ENCODE measurements around the gene LAMA3.

Gene LAMA3

DNA sequence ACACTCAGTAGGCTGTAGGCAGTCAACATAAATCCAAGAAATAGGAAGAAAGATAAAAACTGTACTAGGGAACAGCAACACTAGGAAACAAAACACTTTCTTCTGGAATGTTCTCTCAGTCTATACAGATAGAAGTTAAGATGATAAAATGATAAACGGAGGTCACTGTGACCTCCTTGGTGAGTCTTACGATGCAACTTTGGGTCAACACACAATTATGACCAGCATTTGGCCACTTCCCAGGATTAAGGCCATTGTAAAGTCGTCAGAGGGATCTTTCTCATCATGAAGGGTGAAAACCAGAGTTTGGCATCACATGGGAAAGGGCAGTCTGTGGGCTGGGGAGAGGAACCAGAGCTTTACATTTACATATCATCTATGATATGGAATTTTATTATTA lies 33.4 kb downstream of the LAMA3 start:
- Histone ChIP-seq H3K4me3 (ENCODE audit: low read depth, low read length) (no peak overlapping the region), H3K9me3 (ENCODE audit: severe bottlenecking) (no peaks in the 10 kb centered on the region), H3K27me3 (ENCODE audit: insufficient read depth, low read depth, severe bottlenecking) (no peaks in the 10 kb centered on the region), H3K36me3 (no peaks in the 10 kb centered on the region; the same call in 1 of the 2 replicates), H3K27ac (no peak overlapping the region)
- no peak for DNase-seq
- no peak for TF ChIP-seq CTCF (IDR thresholded peaks at IDR 0.05; ENCODE audit: low read depth, low read length)

DNA sequence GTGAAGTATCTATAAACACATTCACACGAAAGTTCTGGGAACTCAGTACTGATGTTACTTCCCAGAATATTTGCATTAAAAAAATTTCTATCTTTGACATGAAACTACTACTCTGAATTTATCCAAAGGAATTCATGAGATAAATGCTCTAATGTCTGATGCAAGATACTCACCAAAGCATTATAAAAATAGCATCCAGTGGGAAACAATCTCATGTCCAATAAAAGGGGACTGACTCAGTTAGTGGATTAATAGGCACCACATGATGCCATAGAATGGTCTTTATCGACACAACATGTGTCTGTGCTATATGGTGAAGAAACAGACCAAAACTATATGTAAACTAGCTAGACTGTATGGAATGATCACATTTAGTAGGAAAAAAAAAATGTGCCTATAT lies 33.9 kb downstream of the LAMA3 start:
- Histone ChIP-seq H3K9me3 (ENCODE audit: severe bottlenecking) (no peaks in the 10 kb centered on the region), H3K36me3 (no peaks in the 10 kb centered on the region; the same call in 1 of the 2 replicates), H3K4me3 (ENCODE audit: low read depth, low read length) (no peak overlapping the region), H3K27me3 (ENCODE audit: insufficient read depth, low read depth, severe bottlenecking) (no peaks in the 10 kb centered on the region), H3K27ac (no peak overlapping the region)
- no peak for TF ChIP-seq CTCF (IDR thresholded peaks at IDR 0.05; ENCODE audit: low read depth, low read length)
- DNase-seq, result no peak

GRCh38 chr18:23724681-23725080 lies 35.4 kb downstream of the LAMA3 start:
- no peak for TF ChIP-seq CTCF (IDR thresholded peaks at IDR 0.05; ENCODE audit: low read depth, low read length)
- no peaks in the 10 kb centered on the region for H3K9me3 ChIP-seq (ENCODE audit: severe bottlenecking)
- H3K27ac ChIP-seq, result no peak overlapping the region
- H3K4me3 ChIP-seq (ENCODE audit: low read depth, low read length), result no peak overlapping the region
- no peaks in the 10 kb centered on the region for H3K27me3 ChIP-seq (ENCODE audit: insufficient read depth, low read depth, severe bottlenecking)
- H3K36me3 ChIP-seq, result no peaks in the 10 kb centered on the region
- no peak for DNase-seq

DNA sequence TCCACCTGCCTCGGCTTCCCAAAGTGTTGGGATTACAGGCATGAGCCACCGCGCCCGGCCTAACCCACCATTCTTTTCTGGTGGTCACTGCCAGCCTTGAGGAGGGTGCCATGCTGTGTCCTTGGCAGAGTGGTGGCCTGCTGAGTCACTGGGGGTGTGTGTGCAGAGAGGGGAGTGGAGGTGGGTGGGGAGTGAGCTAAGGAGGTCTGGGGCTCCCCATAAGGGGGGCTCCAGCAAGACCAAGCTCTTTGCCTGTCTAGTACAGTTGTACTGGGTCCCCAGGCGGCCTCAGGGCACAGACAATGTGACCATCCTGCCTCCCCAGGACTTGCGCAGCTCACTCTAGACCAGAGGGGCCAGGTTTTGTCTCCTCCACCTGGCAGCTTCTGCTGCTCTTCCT lies 36.1 kb downstream of the LAMA3 start:
- TF ChIP-seq CTCF (IDR thresholded peaks at IDR 0.05; ENCODE audit: low read depth, low read length), result no peak
- no peak overlapping the region for H3K27ac ChIP-seq
- H3K36me3 ChIP-seq, result no peaks in the 10 kb centered on the region
- no peaks in the 10 kb centered on the region for H3K9me3 ChIP-seq (ENCODE audit: severe bottlenecking)
- no peaks in the 10 kb centered on the region for H3K27me3 ChIP-seq (ENCODE audit: insufficient read depth, low read depth, severe bottlenecking)
- H3K4me3 ChIP-seq (ENCODE audit: low read depth, low read length), result no peak overlapping the region
- DNase-seq, result no peak

DNA sequence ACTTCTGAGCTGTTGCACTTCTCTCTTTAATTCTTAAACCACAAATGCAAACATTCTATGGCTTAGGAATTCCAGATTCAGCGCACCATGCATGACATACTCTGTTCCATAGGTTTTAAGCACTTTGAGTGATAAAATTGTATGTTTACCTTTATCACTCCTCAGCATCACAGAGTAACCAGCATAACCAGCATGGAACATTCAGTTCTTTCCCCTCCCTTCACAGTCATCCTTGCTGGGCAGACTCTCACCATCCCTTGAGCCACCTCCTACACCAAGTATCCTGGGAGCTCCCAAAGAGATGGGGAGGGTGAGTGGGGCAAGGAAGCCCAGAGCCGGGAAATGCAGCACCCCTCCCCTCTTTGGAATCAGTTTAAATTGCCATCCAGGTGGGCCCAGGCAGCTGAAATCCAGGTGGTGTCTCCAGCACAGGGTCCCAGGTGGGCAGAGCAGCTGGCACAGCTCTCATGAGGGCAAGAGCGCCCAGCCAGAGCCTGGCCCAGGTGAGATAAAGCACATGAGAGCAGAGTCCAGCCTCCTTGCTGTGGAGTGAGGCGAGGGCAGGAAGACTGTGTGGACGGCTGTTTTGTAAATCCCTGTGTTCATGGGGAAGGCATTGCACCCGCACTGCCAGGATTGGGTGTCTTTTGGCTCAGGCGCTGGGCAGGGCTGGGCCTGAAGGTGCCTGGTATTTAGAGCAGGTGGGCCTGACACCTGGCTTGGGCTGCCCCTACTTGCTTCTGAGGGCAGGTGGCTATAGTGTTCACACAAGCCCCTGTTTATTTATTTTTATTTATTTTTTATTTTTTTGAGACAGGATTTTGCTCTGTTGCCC lies 36.8 kb downstream of the LAMA3 start:
- TF ChIP-seq CTCF (IDR thresholded peaks at IDR 0.05; ENCODE audit: low read depth, low read length), result no peak
- H3K27ac ChIP-seq, result no peak overlapping the region

More for the DNA sequence above, 36.8 kb downstream of the LAMA3 start:
- H3K9me3 ChIP-seq (ENCODE audit: severe bottlenecking), result no peaks in the 10 kb centered on the region
- no peaks in the 10 kb centered on the region for H3K27me3 ChIP-seq (ENCODE audit: insufficient read depth, low read depth, severe bottlenecking)
- H3K36me3 ChIP-seq, result no peaks in the 10 kb centered on the region
- H3K4me3 ChIP-seq (ENCODE audit: low read depth, low read length), result no peak overlapping the region
- DNase-seq, result no peak

Measured in WERI-Rb-1 (cell line).